NK-92 treated with Interleukin-12 subunit alpha and Interleukin-12 subunit beta, amount 100 ng/mL, for 24 hours (cell line): ENCODE results near the gene KDM5C.
"Not testable (repeated sequence)": the region's sequence is repeated elsewhere in the genome, so short reads cannot be mapped to it uniquely, and the experiment has no call there.

Experiments
- DNase-seq: peaks from one replicate; lab custom pipeline; 2025; lab: John Stamatoyannopoulos, UW

The KDM5C gene

GRCh38 chrX:53190363-53190960, 34.5 kb downstream of the KDM5C start:
- DNase-seq: no peak

GRCh38 chrX:53188763-53189162, 36.2 kb downstream of the KDM5C start:
- peak; percentile 1 for DNase-seq

GRCh38 chrX:53186351-53186750, 38.7 kb downstream of the KDM5C start:
- no peak for DNase-seq

GRCh38 chrX:53184836-53185235, 40.2 kb downstream of the KDM5C start:
- no peak for DNase-seq

- DNase-seq: no peak
These were observed 53.7 kb downstream of the KDM5C start for GRCh38 chrX:53171356-53171755.

GRCh38 chrX:53166103-53166502, 58.9 kb downstream of the KDM5C start:
- no peak for DNase-seq

GRCh38 chrX:53164566-53164965, 60.4 kb downstream of the KDM5C start:
- not testable (repeated sequence) for DNase-seq

GRCh38 chrX:53163436-53163835, 61.6 kb downstream of the KDM5C start:
- no peak for DNase-seq

GRCh38 chrX:53160297-53160983, 64.6 kb downstream of the KDM5C start:
- DNase-seq: no peak

- DNase-seq: no peak
These were observed 65.8 kb downstream of the KDM5C start for GRCh38 chrX:53159184-53159583.

- no peak for DNase-seq
These were observed 68.8 kb downstream of the KDM5C start for GRCh38 chrX:53156207-53156596.

GRCh38 chrX:53155512-53156206, 69.3 kb downstream of the KDM5C start:
- DNase-seq: no peak

GRCh38 chrX:53153581-53153980, 71.4 kb downstream of the KDM5C start:
- no peak for DNase-seq
